HCT116 (cell line): ENCODE data around the gene ACSL6. TPM values are rescaled to one million over a fixed set of nuclear protein-coding genes. Genes with fewer than 3 reads are reported as not detected.

Source experiments
- ATAC-seq: fragments of 200-7000 bp; cut with Tn5 transposase; 2 replicates; pipeline ENCODE4 v1.9.1; 2020; ENCODE audit warnings: mild to moderate bottlenecking, moderate library complexity
- BruUV-seq: library from RNA; stranded (reverse); fragments of 400-500 nt; replicated peaks from 2 replicates; lab custom pipeline; 2021; lab: Mats Ljungman, UMichigan
- CTCF ChIA-PET: fragments of 300-600 bp; sonication (Branson Sonifier 250); formaldehyde crosslinking; loops from one replicate; lab custom pipeline; 2021; ENCODE audit warnings: antibody characterized with exemption; lab: Charles Lee
- POLR2A ChIA-PET: fragments of 300-600, 350-600 bp; sonication (Branson Sonifier 250); formaldehyde crosslinking; loops from one replicate; lab custom pipeline; 2021; ENCODE audit warnings: antibody characterized with exemption; lab: Charles Lee
- RAD21 ChIA-PET, 2 experiments: fragments of 300-600 bp; sonication (Branson Sonifier 250); formaldehyde crosslinking; loops; one replicate each; lab custom pipeline; 2023; ENCODE audit warnings: low total read pairs in 2 of 2; ENCODE audit not compliant: uncharacterized antibody in 2 of 2, unreplicated experiment in 2 of 2, low non-redundant PET in 1 of 2; lab: Charles Lee
- DNase-seq: peaks from one replicate; pipeline ENCODE4 v3.0.0-alpha.2; 2010; ENCODE audit warnings: low read depth, low spot score
- H2AFZ ChIP-seq: fragments of 200-600 bp; shearing (Covaris generic), sonication (generic); 2 replicates; pipeline ENCODE4 v1.6.1; 2017; ENCODE audit warnings: low read depth, mixed run types, mixed read lengths, antibody characterized with exemption, low read length; ENCODE audit not compliant: poor library complexity, severe bottlenecking
- H3K27ac ChIP-seq: 2 replicates; pipeline ENCODE4 v1.5.1; 2012; ENCODE audit warnings: low read depth, low read length
- H3K27me3 ChIP-seq: fragments of 200-600 bp; sonication (generic); 2 replicates; pipeline ENCODE4 v1.6.1; 2016; ENCODE audit warnings: mixed run types, low read length, mixed read lengths; ENCODE audit not compliant: insufficient read depth
- H3K36me3 ChIP-seq, 2 experiments: fragments of 200-500 bp in 1 of 2; fragments of 200-600 bp in 1 of 2; sonication (Bioruptor generic) in 1 of 2; sonication (generic) in 1 of 2; 2 replicates each; pipeline versions ENCODE4 v1.5.1 to v1.6.1; 2014 to 2016; ENCODE audit warnings: low read length in 2 of 2, inconsistent platforms in 1 of 2, mixed read lengths in 1 of 2, mixed run types in 1 of 2; ENCODE audit not compliant: insufficient read depth in 2 of 2, control insufficient read depth in 1 of 2
- H3K4me1 ChIP-seq, 2 experiments: fragments of 200-600 bp in 1 of 2; sonication (generic) in 1 of 2; 2 replicates each; pipeline versions ENCODE4 v1.5.1 to v1.6.1; 2012 to 2017; ENCODE audit warnings: low read length in 2 of 2, inconsistent platforms in 1 of 2, mild to moderate bottlenecking in 1 of 2, mixed read lengths in 1 of 2, mixed run types in 1 of 2, moderate library complexity in 1 of 2; ENCODE audit not compliant: insufficient read depth in 2 of 2, control insufficient read depth in 1 of 2
- H3K4me2 ChIP-seq: fragments of 200-600 bp; sonication (generic); 2 replicates; pipeline ENCODE4 v1.6.1; 2017; ENCODE audit warnings: mixed run types, low read length, mixed read lengths
- H3K4me3 ChIP-seq, 2 experiments: fragments of 200-600 bp in 1 of 2; sonication (generic) in 1 of 2; replicated peaks in 1 of 2; 2 replicates each; pipeline ENCODE4 v1.5.1; 2011 to 2016; ENCODE audit warnings: low read length in 2 of 2, control low read depth in 1 of 2, low read depth in 1 of 2, mild to moderate bottlenecking in 1 of 2, mixed read lengths in 1 of 2, mixed run types in 1 of 2
- H3K79me2 ChIP-seq: fragments of 200-600 bp; sonication (generic); 2 replicates; pipeline ENCODE4 v1.6.1; 2017; ENCODE audit warnings: mild to moderate bottlenecking, mixed run types, low read length, moderate library complexity, mixed read lengths; ENCODE audit not compliant: insufficient read depth
- H3K9ac ChIP-seq: fragments of 200-600 bp; sonication (generic); 2 replicates; pipeline ENCODE4 v1.6.1; 2016; ENCODE audit warnings: low read length, mixed read lengths
- H3K9me2 ChIP-seq: fragments of 200-600 bp; sonication (generic), shearing (Covaris generic); 2 replicates; pipeline ENCODE4 v1.6.1; 2017; ENCODE audit warnings: mixed run types, mild to moderate bottlenecking, moderate library complexity; ENCODE audit not compliant: insufficient read depth
- H3K9me3 ChIP-seq, 2 experiments: fragments of 200-500 bp in 1 of 2; fragments of 200-600 bp in 1 of 2; sonication (Bioruptor generic) in 1 of 2; sonication (generic) in 1 of 2; 2 replicates each; pipeline ENCODE4 v1.6.1; 2014 to 2017; ENCODE audit warnings: low read length in 2 of 2, mixed read lengths in 2 of 2, inconsistent platforms in 1 of 2, low read depth in 1 of 2, mild to moderate bottlenecking in 1 of 2, mixed run types in 1 of 2, moderate library complexity in 1 of 2; ENCODE audit not compliant: control insufficient read depth in 1 of 2, insufficient read depth in 1 of 2
- H4K20me1 ChIP-seq: fragments of 200-600 bp; sonication (generic), shearing (Covaris generic); 2 replicates; pipeline ENCODE4 v1.6.1; 2017; ENCODE audit warnings: mixed run types, mild to moderate bottlenecking, moderate library complexity; ENCODE audit not compliant: insufficient read depth
- ATF3 ChIP-seq: IDR thresholded peaks from 2 replicates; pipeline ENCODE4 v1.6.1; 2012
- CEBPB ChIP-seq: IDR thresholded peaks from 2 replicates; pipeline ENCODE4 v1.6.1; 2012; ENCODE audit warnings: low read depth
- CTCF ChIP-seq, 3 experiments: fragments of 200-600 bp in 1 of 3; sonication (generic) in 1 of 3; IDR thresholded peaks in 2 of 3; conservative IDR thresholded peaks in 1 of 3; 2 replicates each; pipeline ENCODE4 v1.5.1; 2012 to 2017; ENCODE audit warnings: low read depth in 2 of 3, low read length in 2 of 3, antibody characterized with exemption in 1 of 3, borderline replicate concordance in 1 of 3, control low read depth in 1 of 3, mild to moderate bottlenecking in 1 of 3, mixed read lengths in 1 of 3, mixed run types in 1 of 3, moderate library complexity in 1 of 3; ENCODE audit not compliant: insufficient read depth in 1 of 3
- EGR1 ChIP-seq: IDR thresholded peaks from 2 replicates; pipeline ENCODE4 v1.6.1; 2012; ENCODE audit warnings: low read depth
- ELF1 ChIP-seq: IDR thresholded peaks from 2 replicates; pipeline ENCODE4 v1.6.1; 2012; ENCODE audit warnings: low read depth, borderline replicate concordance
- EZH2phosphoT487 ChIP-seq: fragments of 200-600 bp; IDR thresholded peaks from 2 replicates; pipeline ENCODE4 v1.6.1; 2018; ENCODE audit warnings: antibody characterized with exemption, borderline replicate concordance
- JUND ChIP-seq: IDR thresholded peaks from 2 replicates; pipeline ENCODE4 v1.6.1; 2012
- MAX ChIP-seq: IDR thresholded peaks from 2 replicates; pipeline ENCODE4 v1.6.1; 2012
- POLR2AphosphoS5 ChIP-seq: IDR thresholded peaks from 2 replicates; pipeline ENCODE4 v1.6.1; 2011; ENCODE audit warnings: mild to moderate bottlenecking, low read depth, low read length, moderate library complexity
- RAD21 ChIP-seq: IDR thresholded peaks from 2 replicates; pipeline ENCODE4 v1.6.1; 2012; ENCODE audit warnings: low read depth, mild to moderate bottlenecking
- SIN3A ChIP-seq: IDR thresholded peaks from 2 replicates; pipeline ENCODE4 v1.6.1; 2012; ENCODE audit warnings: low read depth
- YY1 ChIP-seq: IDR thresholded peaks from 2 replicates; pipeline ENCODE4 v1.6.1; 2011; ENCODE audit warnings: low read length, low read depth, moderate library complexity, mild to moderate bottlenecking; ENCODE audit not compliant: insufficient replicate concordance; ENCODE audit errors: extremely low read depth
- intact Hi-C: fragments of 100-400 bp; cut with micrococcal nuclease; formaldehyde crosslinking; loops from 2 replicates; pipeline ENCODE4 v1.10.0; 2022
- total RNA-seq: library from RNA; stranded (reverse); gene quantifications from one replicate; pipeline ENCODE4 v1.2.1, GENCODE V29; 2021; ENCODE audit not compliant: unreplicated experiment

ACSL6 gene
- total RNA-seq, 1 experiment from 2014 or later = 2.3 TPM

GRCh38 chr5:132020568-132021339 lies 9.3 kb upstream of the ACSL6 start:
- Histone ChIP-seq H3K9me2 (no peaks in the 10 kb centered on the region), H3K4me2 (no peak overlapping the region), H3K79me2 (no peaks in the 10 kb centered on the region), H3K4me3 (no peak overlapping the region), H3K9me3 (no peaks in the 10 kb centered on the region), H3K4me1 (no peaks in the 10 kb centered on the region), H3K36me3 (no peaks in the 10 kb centered on the region), H2AFZ (no peak overlapping the region), H3K27ac (no peak overlapping the region), H3K9ac (no peak overlapping the region), H4K20me1 (no peaks in the 10 kb centered on the region), H3K27me3 (peaks cover 18% of the 10 kb centered on the region; the same call in 1 of the 2 replicates)
- no TSS peak for BruUV-seq
- CTCF ChIA-PET = no interaction called here
- DNase-seq (no peak), ATAC-seq (no peak)
- RAD21 ChIA-PET = no interaction called here
- POLR2A ChIA-PET = no interaction called here
- TF ChIP-seq CEBPB = no peak
- no peak for TF ChIP-seq EZH2phosphoT487
- TF ChIP-seq ELF1 = no peak
- TF ChIP-seq EGR1 = no peak
- no peak for TF ChIP-seq RAD21
- no peak for TF ChIP-seq SIN3A
- no peak for TF ChIP-seq ATF3
- no peak for TF ChIP-seq YY1
- TF ChIP-seq JUND = no peak
- no peak for TF ChIP-seq CTCF (IDR thresholded peaks at IDR 0.05 in 2 of 3, conservative IDR thresholded peaks at IDR 0.05 in 1 of 3; ENCODE audit: borderline replicate concordance in 1 of 3, insufficient read depth in 1 of 3, low read depth in 2 of 3, low read length in 2 of 3)
- TF ChIP-seq POLR2AphosphoS5 = no peak
- TF ChIP-seq MAX = no peak
- intact Hi-C loops = no loop called here
